NCI-H524 treated with DMSO at 0.1 percent for 48 hours (cell line): ENCODE results near the gene XIRP2.
"Not testable (repeated sequence)": the region's sequence is repeated elsewhere in the genome, so short reads cannot be mapped to it uniquely, and the experiment has no call there.

Experiments
- DNase-seq: peaks from one replicate; lab custom pipeline; 2025; lab: John Stamatoyannopoulos, UW

Gene XIRP2

GRCh38 chr2:166932032-166932431 is 43.8 kb downstream of the XIRP2 start:
- no peak for DNase-seq

- DNase-seq = no peak
Observed at GRCh38 chr2:166934817-166935216, 46.5 kb downstream of the XIRP2 start.

- DNase-seq = no peak
Observed at GRCh38 chr2:166942377-166942776, 54.1 kb downstream of the XIRP2 start.

DNA sequence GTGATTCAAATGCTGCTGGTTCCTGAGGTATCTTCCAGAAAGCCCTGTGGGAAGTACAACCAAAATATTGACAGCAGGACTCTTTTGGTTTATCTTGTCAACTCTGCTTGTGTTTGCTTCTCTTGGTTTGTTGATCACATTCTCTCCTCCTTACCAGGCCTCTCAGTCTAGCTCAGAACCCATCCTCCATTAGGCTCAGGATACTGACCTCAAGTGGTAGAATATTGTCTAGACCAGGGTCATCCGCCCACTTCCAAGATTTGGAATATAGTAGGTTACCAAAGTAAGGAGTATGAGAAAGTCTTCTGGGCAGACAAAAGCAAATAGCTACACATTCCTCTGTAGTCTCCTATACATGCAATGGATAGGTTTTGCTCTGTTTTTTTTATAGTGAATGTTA is 56.6 kb downstream of the XIRP2 start:
- no peak for DNase-seq

GRCh38 chr2:166957686-166958085 is 69.4 kb downstream of the XIRP2 start:
- no peak for DNase-seq

DNA sequence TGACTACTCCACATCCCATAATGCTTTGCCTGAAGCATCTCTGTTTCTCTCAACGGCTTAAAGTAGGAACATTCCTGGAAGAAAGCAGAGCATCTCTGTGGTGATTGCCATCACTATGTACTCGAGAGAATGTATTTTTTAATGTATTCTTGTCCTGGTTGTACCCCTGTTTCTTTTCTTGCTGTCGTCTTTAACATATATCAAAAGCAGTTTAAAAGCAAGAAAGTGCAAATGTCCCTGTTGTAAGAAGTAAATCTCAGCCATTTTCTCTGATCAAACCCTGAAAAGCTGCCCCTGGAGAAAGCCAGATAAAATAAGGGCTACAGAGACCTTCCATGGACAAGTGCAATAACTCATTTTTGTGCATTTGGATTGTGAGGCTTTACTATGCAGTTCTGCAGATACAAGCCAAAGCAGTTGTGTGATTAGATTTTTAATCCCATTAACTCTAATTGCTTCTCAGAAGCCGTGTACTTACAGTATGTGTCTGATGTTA is 70.8 kb downstream of the XIRP2 start:
- peak; percentile 5 for DNase-seq

DNA sequence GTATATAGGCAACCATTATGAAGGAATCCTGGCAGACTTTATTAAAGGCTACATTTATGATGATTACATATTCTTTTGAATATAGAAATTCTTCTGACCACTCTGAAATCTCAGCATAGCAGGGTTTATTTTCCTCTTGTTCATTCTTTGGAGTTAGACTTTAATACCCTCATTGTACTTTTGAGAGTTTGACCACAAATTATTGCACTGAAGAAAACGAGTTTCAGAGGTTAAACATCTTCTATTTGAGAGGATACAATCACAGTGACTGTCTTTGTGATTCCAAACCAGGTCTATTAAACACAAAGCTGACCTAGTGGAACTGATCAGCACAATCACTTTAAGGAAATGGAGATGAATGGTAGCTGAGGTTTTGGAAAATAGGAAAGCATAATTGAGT is 71.3 kb downstream of the XIRP2 start:
- no peak for DNase-seq

DNA sequence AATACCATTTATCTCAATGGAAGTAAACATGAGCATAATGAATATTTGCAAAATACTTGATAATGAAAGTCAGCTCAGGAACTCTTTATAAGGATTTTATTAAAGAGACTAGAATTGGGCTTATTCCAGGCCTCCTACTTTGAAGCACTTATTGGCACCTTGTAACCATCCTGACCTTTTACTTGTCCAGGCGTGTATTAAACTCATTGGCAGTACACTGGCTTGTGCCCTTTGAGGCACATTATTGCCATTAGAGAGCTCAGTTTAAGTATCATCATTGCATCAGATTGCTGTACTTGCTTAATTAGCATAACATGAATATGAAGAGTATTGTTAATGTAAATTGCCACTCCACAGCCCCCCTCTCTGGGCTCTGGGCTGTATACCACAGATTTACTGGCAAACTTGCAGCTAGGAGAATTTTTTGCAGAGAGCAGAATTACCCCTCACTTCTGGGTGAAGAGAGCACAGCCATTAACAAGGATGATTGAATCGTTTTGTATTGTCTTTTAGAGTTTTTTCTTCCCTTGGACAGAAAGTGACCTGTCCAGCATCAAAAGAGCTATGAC is 72.5 kb downstream of the XIRP2 start:
- DNase-seq = no peak

GRCh38 chr2:166961933-166962332 is 73.7 kb downstream of the XIRP2 start:
- DNase-seq = no peak

GRCh38 chr2:166969486-166969885 is 81.2 kb downstream of the XIRP2 start:
- no peak for DNase-seq

GRCh38 chr2:166972002-166972401 is 83.7 kb downstream of the XIRP2 start:
- DNase-seq = no peak

DNA sequence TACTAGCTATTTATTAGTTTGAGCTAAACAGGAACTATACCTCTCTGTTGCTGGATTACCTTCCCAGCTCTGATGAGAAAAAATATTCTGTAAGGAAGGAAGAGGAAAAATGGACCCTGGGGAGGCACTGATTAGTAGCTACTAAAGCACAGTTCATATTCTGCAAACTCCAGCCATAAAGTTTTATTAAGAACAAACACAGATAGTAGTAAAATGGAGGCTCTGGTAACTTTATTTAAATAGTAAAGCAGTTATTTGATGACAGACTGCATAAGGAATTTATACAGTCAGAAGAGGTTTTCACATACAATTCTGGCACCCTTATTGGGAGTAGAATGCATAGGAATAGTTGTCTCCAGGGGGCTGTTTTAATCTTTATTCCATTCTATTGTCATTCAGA is 84.1 kb downstream of the XIRP2 start:
- DNase-seq = no peak

- no peak for DNase-seq
Observed at GRCh38 chr2:166984188-166984587, 95.9 kb downstream of the XIRP2 start.

DNA sequence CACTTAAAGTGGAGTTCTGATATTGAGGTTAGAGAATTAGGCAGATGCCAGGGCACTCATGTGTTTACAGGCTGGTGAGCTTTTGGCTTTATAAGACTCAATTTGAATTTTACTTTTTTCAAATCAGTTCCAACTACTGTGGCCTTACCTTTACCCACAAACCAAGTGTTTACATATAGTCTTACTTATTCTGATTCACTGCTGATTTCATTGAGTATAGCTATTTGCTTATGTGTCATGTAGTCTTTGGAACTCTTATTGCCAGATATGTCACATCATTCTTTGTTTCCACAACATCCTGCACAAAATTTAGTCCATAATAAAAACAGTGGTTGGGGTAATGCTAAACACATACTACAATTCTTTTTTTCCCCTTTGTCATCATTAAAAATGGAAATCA is 96.5 kb downstream of the XIRP2 start:
- DNase-seq = no peak

- DNase-seq = no peak
Observed at GRCh38 chr2:166994588-166995336, 106.5 kb downstream of the XIRP2 start.

GRCh38 chr2:166996465-166996864 is 108.2 kb downstream of the XIRP2 start:
- DNase-seq = no peak

DNA sequence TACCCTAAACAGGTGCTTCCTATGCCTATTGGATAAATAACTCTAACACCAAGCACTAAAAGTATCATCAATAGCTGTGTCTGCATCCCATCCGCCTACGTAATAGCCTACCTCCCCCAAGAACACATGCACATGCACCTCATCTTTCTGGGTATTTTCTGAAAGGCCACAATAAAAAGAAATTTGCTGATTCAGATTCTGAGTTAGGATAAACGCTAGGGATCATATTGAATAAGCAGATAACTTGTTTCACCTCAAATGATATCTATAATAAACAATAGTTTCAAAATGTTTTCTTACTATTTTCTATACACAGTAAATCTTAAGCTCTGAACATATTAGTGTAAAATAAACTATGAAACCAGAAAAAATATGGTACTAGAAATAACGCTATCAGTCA is 112.9 kb downstream of the XIRP2 start:
- no peak for DNase-seq

DNA sequence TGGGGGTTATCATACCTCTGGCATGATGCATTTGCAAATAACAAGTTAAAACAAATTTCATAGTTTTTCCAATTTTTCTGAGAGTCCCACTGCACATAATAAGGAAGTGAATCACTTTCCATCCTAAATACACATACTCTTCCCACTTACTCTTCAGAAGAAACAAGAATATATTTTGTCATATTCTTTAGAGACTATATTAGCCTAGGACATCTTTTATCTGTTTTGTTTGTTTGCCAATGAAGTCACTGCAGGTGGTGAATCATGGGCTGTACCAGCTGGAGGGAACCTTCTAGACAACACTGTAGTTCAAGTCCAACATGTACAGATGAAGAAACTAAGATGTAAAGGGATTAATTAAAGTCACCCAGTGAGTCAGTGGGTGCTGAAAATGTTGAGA is 116.8 kb downstream of the XIRP2 start:
- no peak for DNase-seq

GRCh38 chr2:167013227-167013626 is 124.9 kb downstream of the XIRP2 start:
- DNase-seq = no peak

DNA sequence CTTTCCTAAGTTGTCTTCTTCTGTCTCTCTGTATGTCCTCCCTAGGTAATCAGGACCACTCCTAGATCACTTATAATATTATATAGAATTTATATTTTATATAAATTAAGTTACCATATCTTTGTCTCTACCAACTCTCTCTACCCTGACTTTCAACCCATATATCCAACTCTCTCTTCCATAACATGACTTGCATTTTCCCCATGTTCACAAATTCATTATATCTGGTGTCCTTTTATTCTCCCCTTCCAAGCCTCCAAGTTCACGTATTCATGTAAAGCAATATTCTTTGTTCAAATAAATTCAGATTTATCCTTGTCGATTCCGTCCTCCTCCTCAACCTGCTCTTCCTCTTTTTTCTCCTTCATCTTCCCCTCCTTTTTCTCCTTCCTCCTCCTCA is 127.5 kb downstream of the XIRP2 start:
- DNase-seq = no peak

DNA sequence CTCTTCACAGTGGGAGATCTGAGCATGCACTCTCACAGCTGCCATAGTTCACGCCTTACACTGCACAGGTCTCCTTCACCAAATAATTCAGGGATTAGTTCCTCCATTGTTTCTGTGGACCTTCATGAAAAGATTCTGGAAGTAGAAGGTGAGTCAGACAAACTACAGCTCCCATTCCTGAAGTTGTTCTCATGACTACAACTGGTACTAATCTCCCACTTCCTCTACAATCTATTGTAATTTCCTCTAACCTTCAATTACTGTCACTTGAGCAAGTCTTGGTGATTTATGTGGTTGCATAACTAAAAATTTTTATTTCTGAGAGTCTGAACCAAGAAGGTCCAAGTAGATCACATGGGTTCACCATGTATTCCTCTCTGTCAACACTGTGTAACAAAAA is 128.7 kb downstream of the XIRP2 start:
- no peak for DNase-seq

GRCh38 chr2:167018590-167018989 is 130.3 kb downstream of the XIRP2 start:
- no peak for DNase-seq

DNA sequence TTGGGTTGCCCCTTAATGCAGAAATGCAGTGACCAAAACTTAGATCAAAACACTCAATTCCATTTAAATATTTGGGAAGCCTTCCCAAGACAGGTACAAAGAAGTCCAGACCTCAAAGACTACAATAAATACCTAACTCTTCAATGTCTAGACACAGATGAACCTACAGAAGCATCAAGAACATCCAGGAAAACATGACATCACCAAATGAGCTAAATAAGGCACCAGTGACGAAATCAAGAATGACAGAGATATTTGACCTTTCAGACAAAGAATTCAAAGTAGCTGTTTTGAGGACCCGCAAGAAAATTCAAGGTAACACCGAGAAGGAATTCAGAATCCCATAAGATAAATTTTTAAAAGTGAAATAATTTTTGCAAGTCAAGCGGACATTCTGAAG is 140.2 kb downstream of the XIRP2 start:
- no peak for DNase-seq

- DNase-seq = not testable (repeated sequence)
Observed at GRCh38 chr2:167034976-167035375, 146.7 kb downstream of the XIRP2 start.
